OCI-LY3 (cell line): ENCODE measurements around the gene RNASET2.

Experiments used
- H2AFZ ChIP-seq: fragments of 200-600, 300-600 bp; shearing (Covaris generic); 2 replicates; pipeline ENCODE4 v1.6.0; 2014; ENCODE audit warnings: antibody characterized with exemption, low read depth, low read length
- H3K27ac ChIP-seq: fragments of 200-600, 300-600 bp; sonication (generic); 2 replicates; pipeline ENCODE4 v1.5.1; 2014; ENCODE audit warnings: mild to moderate bottlenecking, low read length, moderate library complexity, mixed read lengths
- H3K27me3 ChIP-seq: fragments of 200-600, 300-600 bp; sonication (generic); 2 replicates; pipeline ENCODE4 v1.6.1; 2014; ENCODE audit warnings: low read depth, low read length, mixed read lengths
- H3K36me3 ChIP-seq: fragments of 200-600, 300-600 bp; sonication (generic); replicated peaks from 2 replicates; pipeline ENCODE3; 2014; ENCODE audit warnings: low read depth, low read length, mixed read lengths
- H3K4me1 ChIP-seq: fragments of 300-600, 200-600 bp; sonication (generic); 2 replicates; pipeline ENCODE4 v1.6.1; 2014; ENCODE audit warnings: low read length, mixed read lengths
- H3K4me2 ChIP-seq: fragments of 200-600, 300-600 bp; sonication (generic); 2 replicates; pipeline ENCODE4 v1.6.1; 2014; ENCODE audit warnings: low read length, mixed read lengths
- H3K4me3 ChIP-seq: fragments of 300-600, 200-600 bp; sonication (generic); 2 replicates; pipeline ENCODE4 v1.5.1; 2014; ENCODE audit warnings: antibody characterized with exemption, mild to moderate bottlenecking, low read length, moderate library complexity
- H3K79me2 ChIP-seq: fragments of 300-600, 200-600 bp; shearing (Covaris generic); 2 replicates; pipeline ENCODE4 v1.6.1; 2014; ENCODE audit warnings: mild to moderate bottlenecking, low read length, mixed read lengths
- H3K9ac ChIP-seq: fragments of 300-600, 200-600 bp; shearing (Covaris generic); 2 replicates; pipeline ENCODE4 v1.6.0; 2014; ENCODE audit warnings: mild to moderate bottlenecking, low read length, moderate library complexity
- H3K9me3 ChIP-seq: fragments of 200-600, 300-600 bp; shearing (Covaris generic); 2 replicates; pipeline ENCODE4 v1.6.1; 2014; ENCODE audit warnings: low read length, mixed read lengths; ENCODE audit not compliant: insufficient read depth
- H4K20me1 ChIP-seq: fragments of 200-600, 300-600 bp; sonication (generic); 2 replicates; pipeline ENCODE4 v1.6.1; 2016; ENCODE audit warnings: low read length, mixed read lengths; ENCODE audit not compliant: insufficient read depth
- CTCF ChIP-seq: fragments of 200-600, 300-600 bp; sonication (generic); IDR thresholded peaks from 2 replicates; pipeline ENCODE4 v1.5.1; 2014; ENCODE audit warnings: antibody characterized with exemption, low read length, low read depth
- EZH2phosphoT487 ChIP-seq: fragments of 200-600 bp; shearing (Covaris generic); IDR thresholded peaks from 2 replicates; pipeline ENCODE4 v1.6.1; 2018; ENCODE audit warnings: antibody characterized with exemption, mixed run types, low read depth

Gene RNASET2

GRCh38 chr6:166940643-166941068 lies 15.7 kb downstream of the RNASET2 start:
- no peaks in the 10 kb centered on the region for H3K36me3 ChIP-seq
- H3K4me3 ChIP-seq, result no peak overlapping the region
- no peaks in the 10 kb centered on the region for H3K9me3 ChIP-seq
- no peaks in the 10 kb centered on the region for H4K20me1 ChIP-seq
- TF ChIP-seq EZH2phosphoT487 (no peak), CTCF (no peak)
- no peaks in the 10 kb centered on the region for H3K27me3 ChIP-seq
- H2AFZ ChIP-seq, result no peak overlapping the region
- no peaks in the 10 kb centered on the region for H3K79me2 ChIP-seq
- no peak overlapping the region for H3K4me2 ChIP-seq
- H3K4me1 ChIP-seq, result no peaks in the 10 kb centered on the region
- H3K27ac ChIP-seq, result no peak overlapping the region
- H3K9ac ChIP-seq, result no peak overlapping the region

- H3K4me3 ChIP-seq, result no peak overlapping the region
- no peaks in the 10 kb centered on the region for H3K36me3 ChIP-seq
- H3K4me1 ChIP-seq, result no peaks in the 10 kb centered on the region
- H3K27ac ChIP-seq, result no peak overlapping the region
- H4K20me1 ChIP-seq, result no peaks in the 10 kb centered on the region
- TF ChIP-seq EZH2phosphoT487, result no peak
- H3K9ac ChIP-seq, result no peak overlapping the region
- H2AFZ ChIP-seq, result no peak overlapping the region
- no peak overlapping the region for H3K4me2 ChIP-seq
- no peaks in the 10 kb centered on the region for H3K9me3 ChIP-seq
- no peaks in the 10 kb centered on the region for H3K79me2 ChIP-seq
- H3K27me3 ChIP-seq, result no peaks in the 10 kb centered on the region
Observed at GRCh38 chr6:166939894-166940293, 16.5 kb downstream of the RNASET2 start.

- Histone ChIP-seq H3K4me3 (no peak overlapping the region), H3K27me3 (no peaks in the 10 kb centered on the region), H3K9ac (no peak overlapping the region), H4K20me1 (no peaks in the 10 kb centered on the region), H3K27ac (no peak overlapping the region), H3K36me3 (no peaks in the 10 kb centered on the region), H3K4me1 (no peaks in the 10 kb centered on the region), H3K79me2 (no peaks in the 10 kb centered on the region), H3K9me3 (no peaks in the 10 kb centered on the region), H2AFZ (no peak overlapping the region), H3K4me2 (no peak overlapping the region)
- TF ChIP-seq EZH2phosphoT487 (no peak), CTCF (no peak)
Observed at GRCh38 chr6:166939345-166939744, 17.0 kb downstream of the RNASET2 start.

GRCh38 chr6:166938704-166939103 lies 17.6 kb downstream of the RNASET2 start:
- no peak overlapping the region for H3K9ac ChIP-seq
- no peak overlapping the region for H2AFZ ChIP-seq
- no peak overlapping the region for H3K4me2 ChIP-seq
- no peak for TF ChIP-seq EZH2phosphoT487
- no peak for TF ChIP-seq CTCF
- H4K20me1 ChIP-seq, result no peaks in the 10 kb centered on the region
- H3K79me2 ChIP-seq, result no peaks in the 10 kb centered on the region
- H3K27me3 ChIP-seq, result no peaks in the 10 kb centered on the region
- no peaks in the 10 kb centered on the region for H3K9me3 ChIP-seq
- H3K4me1 ChIP-seq, result no peaks in the 10 kb centered on the region
- H3K27ac ChIP-seq, result no peak overlapping the region
- no peaks in the 10 kb centered on the region for H3K36me3 ChIP-seq
- no peak overlapping the region for H3K4me3 ChIP-seq

- Histone ChIP-seq H3K9me3 (no peaks in the 10 kb centered on the region), H2AFZ (no peak overlapping the region), H4K20me1 (no peaks in the 10 kb centered on the region), H3K79me2 (no peaks in the 10 kb centered on the region), H3K9ac (no peak overlapping the region), H3K27ac (no peak overlapping the region), H3K36me3 (no peaks in the 10 kb centered on the region), H3K4me2 (no peak overlapping the region), H3K4me3 (no peak overlapping the region), H3K4me1 (no peaks in the 10 kb centered on the region), H3K27me3 (no peaks in the 10 kb centered on the region)
- TF ChIP-seq EZH2phosphoT487, result no peak
- TF ChIP-seq CTCF, result no peak
Observed at GRCh38 chr6:166938150-166938549, 18.2 kb downstream of the RNASET2 start.
